H1 (cell line): ENCODE results near the gene FAM227B. TPM values are rescaled to one million over a fixed set of nuclear protein-coding genes. Genes with fewer than 3 reads are reported as not detected.
"Not testable (repeated sequence)": the region's sequence is repeated elsewhere in the genome, so short reads cannot be mapped to it uniquely, and the experiment has no call there.

Source experiments
- CTCF ChIA-PET: fragments of 300-600 bp; sonication (Branson Sonifier 250); formaldehyde crosslinking; loops from one replicate; lab custom pipeline; 2021; ENCODE audit not compliant: partially characterized antibody; lab: Charles Lee
- POLR2A ChIA-PET: fragments of 300-600 bp; sonication (Branson Sonifier 250); formaldehyde crosslinking; loops from one replicate; lab custom pipeline; 2021; ENCODE audit warnings: inconsistent platforms; ENCODE audit not compliant: partially characterized antibody; lab: Charles Lee
- DNase-seq, 2 experiments: peaks; one replicate each; pipeline versions ENCODE4 v3.0.0 to v3.0.0-alpha.2; 2010 to 2022; ENCODE audit warnings: low spot score in 2 of 2, low read depth in 1 of 2, mixed read lengths in 1 of 2
- FAIRE-seq: peaks from 2 replicates; lab custom pipeline; 2011; peaks lifted over from hg19 to GRCh38; lab: Jason Lieb, UNC
- H2AFZ ChIP-seq: 2 replicates; pipeline ENCODE4 v1.8.1; 2012; ENCODE audit warnings: low read length, inconsistent platforms
- H2AK5ac ChIP-seq: 2 replicates; pipeline ENCODE4 v1.6.1; 2013; ENCODE audit warnings: low read depth, low read length
- H2BK120ac ChIP-seq: replicated peaks from 2 replicates; pipeline ENCODE3; 2013; ENCODE audit warnings: low read depth, low read length, inconsistent platforms
- H2BK12ac ChIP-seq: 2 replicates; pipeline ENCODE4 v1.6.1; 2013; ENCODE audit warnings: low read depth, low read length
- H2BK15ac ChIP-seq: 2 replicates; pipeline ENCODE4 v1.6.1; 2013; ENCODE audit warnings: low read length
- H2BK20ac ChIP-seq: 2 replicates; pipeline ENCODE4 v1.6.1; 2013; ENCODE audit warnings: low read length
- H2BK5ac ChIP-seq: 2 replicates; pipeline ENCODE4 v1.6.1; 2013; ENCODE audit warnings: low read depth, low read length
- H3K14ac ChIP-seq: 2 replicates; pipeline ENCODE4 v1.6.1; 2013; ENCODE audit warnings: inconsistent platforms; ENCODE audit not compliant: insufficient read length
- H3K18ac ChIP-seq: 2 replicates; pipeline ENCODE4 v1.6.1; 2013; ENCODE audit warnings: low read length; ENCODE audit errors: extremely low read depth
- H3K23ac ChIP-seq: 2 replicates; pipeline ENCODE4 v1.6.1; 2013; ENCODE audit warnings: inconsistent platforms; ENCODE audit not compliant: insufficient read length
- H3K23me2 ChIP-seq: 2 replicates; pipeline ENCODE4 v1.6.1; 2013; ENCODE audit warnings: low read depth, low read length
- H3K27ac ChIP-seq: 2 replicates; pipeline ENCODE4 v1.6.1; 2011; ENCODE audit warnings: low read depth, low read length, inconsistent platforms
- H3K27me3 ChIP-seq, 4 experiments: replicated peaks in 1 of 4; 1 replicate in 1 of 4; 2 replicates in 3 of 4; pipeline versions ENCODE4 v1.6.1 to v1.8.1; 2011 to 2013; ENCODE audit warnings: low read length in 3 of 4, mild to moderate bottlenecking in 3 of 4, inconsistent platforms in 2 of 4, mixed read lengths in 2 of 4, moderate library complexity in 1 of 4; ENCODE audit not compliant: control insufficient read depth in 3 of 4, insufficient read depth in 3 of 4; ENCODE audit errors: extremely low read depth in 1 of 4
- H3K36me3 ChIP-seq, 4 experiments: 2 replicates each; pipeline versions ENCODE4 v1.6.1 to v1.8.1; 2011 to 2013; ENCODE audit warnings: mild to moderate bottlenecking in 4 of 4, low read length in 3 of 4, moderate library complexity in 2 of 4, control low read depth in 1 of 4, inconsistent platforms in 1 of 4; ENCODE audit not compliant: insufficient read depth in 4 of 4, control insufficient read depth in 2 of 4
- H3K4ac ChIP-seq: replicated peaks from 2 replicates; pipeline ENCODE3; 2013; ENCODE audit warnings: low read length, low read depth, mixed read lengths, inconsistent platforms; ENCODE audit not compliant: insufficient read length
- H3K4me1 ChIP-seq, 4 experiments: replicated peaks in 1 of 4; 1 replicate in 1 of 4; 2 replicates in 3 of 4; pipeline versions ENCODE4 v1.6.1 to v1.8.1; 2011 to 2013; ENCODE audit warnings: low read length in 3 of 4, inconsistent platforms in 2 of 4, mixed read lengths in 1 of 4; ENCODE audit not compliant: insufficient read depth in 4 of 4, control insufficient read depth in 3 of 4
- H3K4me2 ChIP-seq, 2 experiments: 2 replicates each; pipeline versions ENCODE4 v1.6.1 to v1.8.1; 2011 to 2013; ENCODE audit warnings: low read depth in 2 of 2, low read length in 2 of 2, control low read depth in 1 of 2, inconsistent platforms in 1 of 2, mild to moderate bottlenecking in 1 of 2; ENCODE audit not compliant: insufficient read depth in 1 of 2
- H3K4me3 ChIP-seq, 4 experiments: fragments of 200-600, 300-600 bp in 1 of 4; sonication (generic), shearing (Covaris generic), sonication (Bioruptor Twin) in 1 of 4; 2 replicates each; pipeline versions ENCODE4 v1.5.1 to v1.8.1; 2011 to 2016; ENCODE audit warnings: low read length in 4 of 4, low read depth in 3 of 4, control low read depth in 2 of 4, inconsistent platforms in 2 of 4, mild to moderate bottlenecking in 2 of 4, mixed read lengths in 1 of 4, moderate library complexity in 1 of 4; ENCODE audit not compliant: insufficient read depth in 2 of 4; ENCODE audit errors: extremely low read depth in 1 of 4
- H3K56ac ChIP-seq: replicated peaks from 2 replicates; pipeline ENCODE3; 2013; ENCODE audit warnings: low read depth, mild to moderate bottlenecking, mixed read lengths, low read length, inconsistent platforms; ENCODE audit not compliant: insufficient read length
- H3K79me1 ChIP-seq: 2 replicates; pipeline ENCODE4 v1.6.1; 2013; ENCODE audit warnings: low read depth, low read length, control low read depth
- H3K79me2 ChIP-seq, 2 experiments: 2 replicates each; pipeline versions ENCODE4 v1.6.1 to v1.8.1; 2012 to 2013; ENCODE audit warnings: low read length in 2 of 2, mild to moderate bottlenecking in 2 of 2, inconsistent platforms in 1 of 2; ENCODE audit not compliant: insufficient read depth in 2 of 2, control insufficient read depth in 1 of 2
- H3K9ac ChIP-seq, 4 experiments: replicated peaks in 1 of 4; 1 replicate in 1 of 4; 2 replicates in 3 of 4; pipeline versions ENCODE4 v1.6.1 to v1.8.1; 2011 to 2013; ENCODE audit warnings: low read depth in 3 of 4, low read length in 3 of 4, control low read depth in 2 of 4, mild to moderate bottlenecking in 2 of 4, moderate library complexity in 2 of 4, inconsistent platforms in 1 of 4; ENCODE audit errors: extremely low read depth in 1 of 4
- H3K9me3 ChIP-seq, 2 experiments: 2 replicates each; pipeline versions ENCODE4 v1.6.1 to v1.8.1; 2012 to 2013; ENCODE audit warnings: mild to moderate bottlenecking in 2 of 2, moderate library complexity in 2 of 2, control low read depth in 1 of 2, inconsistent platforms in 1 of 2, low read depth in 1 of 2, low read length in 1 of 2, mixed read lengths in 1 of 2; ENCODE audit not compliant: insufficient read depth in 2 of 2
- H4K20me1 ChIP-seq, 2 experiments: replicated peaks in 1 of 2; 2 replicates each; pipeline versions ENCODE3 to v1.8.1; 2011 to 2013; ENCODE audit warnings: inconsistent platforms in 2 of 2, low read length in 2 of 2, mild to moderate bottlenecking in 1 of 2; ENCODE audit not compliant: insufficient read depth in 2 of 2, control insufficient read depth in 1 of 2
- H4K5ac ChIP-seq: 2 replicates; pipeline ENCODE4 v1.6.1; 2013; ENCODE audit warnings: low read length, low read depth, mixed read lengths, inconsistent platforms; ENCODE audit not compliant: insufficient read length
- H4K8ac ChIP-seq: 2 replicates; pipeline ENCODE4 v1.8.0; 2013; ENCODE audit warnings: mild to moderate bottlenecking, moderate library complexity, low read length, inconsistent platforms; ENCODE audit not compliant: insufficient read depth; ENCODE audit errors: extremely low read depth
- H4K91ac ChIP-seq: replicated peaks from 2 replicates; pipeline ENCODE3; 2013; ENCODE audit warnings: low read length, mixed read lengths, inconsistent platforms; ENCODE audit not compliant: insufficient read length
- WGBS, 2 experiments: shearing (Covaris generic) in 1 of 2; methylation state at CpG; one replicate each; pipeline versions ENCODE4 v1.1.6 to v1.1.7; 2013 to 2015; ENCODE audit warnings: low lambda C conversion rate in 2 of 2, mixed read lengths in 2 of 2, inconsistent platforms in 1 of 2, low coverage in 1 of 2, missing lambda C conversion rate in 1 of 2; ENCODE audit not compliant: insufficient replicate concordance in 2 of 2, insufficient coverage in 1 of 2, insufficient read length in 1 of 2; ENCODE audit errors: extremely low coverage in 1 of 2, missing lambda C conversion rate in 1 of 2; 5-methylcytosine and 5-hydroxymethylcytosine counted together
- polyA plus RNA-seq, 7 experiments: library from polyadenylated mRNA; depleted of rRNA in 3 of 7; stranded (reverse) in 5 of 7; unstranded in 2 of 7; fragments of >200 nt in 5 of 7; fragments of 200-250 nt in 2 of 7; gene quantifications; 1 replicate in 5 of 7; 2 replicates in 1 of 7; 4 replicates in 1 of 7; pipeline versions ENCODE4 v1.2.1 to v1.2.3, GENCODE V29; 2011 to 2013; ENCODE audit warnings: missing spikeins in 2 of 7, mixed read lengths in 2 of 7
- total RNA-seq: library from RNA; stranded (reverse); fragmentation: NEBNext Ultra II Directional; extraction: Animal tissue kit (Norgen Biotek cat#: 25700); gene quantifications from 2 replicates; pipeline ENCODE4 v1.2.1, GENCODE V29; 2021

FAM227B gene
- total and polyA plus RNA-seq, 2 of the 8 experiments (the other 6 are each of a cell fraction or from before 2014, with no cell fraction given) = 4.0 to 6.5 TPM

- H3K27me3 ChIP-seq, H3K36me3 ChIP-seq, H3K23me2 ChIP-seq, H3K4me2 ChIP-seq, H3K27ac ChIP-seq, H4K20me1 ChIP-seq, H3K4ac ChIP-seq, H2BK5ac ChIP-seq, H2BK120ac ChIP-seq, FAIRE-seq, H4K8ac ChIP-seq, H3K56ac ChIP-seq, H3K9ac ChIP-seq, H2BK15ac ChIP-seq, H3K9me3 ChIP-seq, H3K4me1 ChIP-seq, H3K14ac ChIP-seq, H4K91ac ChIP-seq, DNase-seq, H2AK5ac ChIP-seq, CTCF ChIA-PET, H3K79me2 ChIP-seq, H3K18ac ChIP-seq, POLR2A ChIA-PET, H3K23ac ChIP-seq, H2BK12ac ChIP-seq, H3K79me1 ChIP-seq, H3K4me3 ChIP-seq, H4K5ac ChIP-seq, H2BK20ac ChIP-seq, H2AFZ ChIP-seq: not testable (repeated sequence)
- 98% methylated on average over 9 of the region's 30 CpGs; no CpG with 5 or more reads in 1 of the 2 experiments for WGBS, 2 experiments
Measured at GRCh38 chr15:49550342-49550741, 70.3 kb downstream of the FAM227B start.
